T-helper 2 cell treated with Interferon-gamma antibody and Interleukin-4, amounts not matched to agents 100 ng/mL and 5 ng/mL, for 36 hours (primary cell): ENCODE results near the gene HOXA10. TPM values are rescaled to one million over a fixed set of nuclear protein-coding genes. Genes with fewer than 3 reads are reported as not detected.

Source experiments
- intact Hi-C: fragments of 100-400 bp; cut with micrococcal nuclease; formaldehyde crosslinking; loops from one replicate; pipeline ENCODE4 v1.15.1; 2023
- total RNA-seq: library from RNA; stranded (reverse); gene quantifications from 2 replicates; pipeline ENCODE4 v1.2.3, GENCODE V29; 2022

HOXA10 gene
- total RNA-seq, 1 donor from 2014 or later = not detected

GRCh38 chr7:27203964-27204594 is 30.0 kb upstream of the HOXA10 start:
- intact Hi-C loops = loop anchor here (2.0 kb wide), 1 partner anchor 19 kb away; the partner anchor contains the start of gene HOXA11

GRCh38 chr7:27203365-27203953 is 29.3 kb upstream of the HOXA10 start:
- intact Hi-C loops = no loop called here

GRCh38 chr7:27202862-27203134 is 28.7 kb upstream of the HOXA10 start:
- intact Hi-C loops = no loop called here

- intact Hi-C loops = no loop called here
These were observed 28.1 kb upstream of the HOXA10 start for GRCh38 chr7:27202018-27202861.

GRCh38 chr7:27201580-27202017 is 27.5 kb upstream of the HOXA10 start:
- intact Hi-C loops = no loop called here

- intact Hi-C loops = no loop called here
These were observed 26.9 kb upstream of the HOXA10 start for GRCh38 chr7:27200761-27201579.

GRCh38 chr7:27199849-27200760 is 26.0 kb upstream of the HOXA10 start, which contains the start of gene HOXA13:
TSS of gene HOXA13 (minus strand) at chr7:27200091. CDS start at chr7:27200077, 14 bp downstream.
- intact Hi-C loops = loop anchor here (5.0 kb wide), 4 partner anchors 42 to 897 kb away; partner anchors contain the start of gene EVX1

- intact Hi-C loops = loop anchor here (5.0 kb wide), 4 partner anchors 43 to 898 kb away; partner anchors contain the start of gene EVX1
These were observed 25.0 kb upstream of the HOXA10 start for GRCh38 chr7:27198871-27199801.

- intact Hi-C loops = loop anchor here (5.0 kb wide), 4 partner anchors 44 to 899 kb away; partner anchors contain the start of gene EVX1
These were observed 24.2 kb upstream of the HOXA10 start for GRCh38 chr7:27198138-27198841.

- intact Hi-C loops = loop anchor here (2.0 to 5.0 kb wide), 5 partner anchors 33 to 900 kb away; partner anchors contain the start of genes EVX1 and HOXA9
These were observed 23.3 kb upstream of the HOXA10 start for GRCh38 chr7:27197137-27198042.

GRCh38 chr7:27196287-27196767 is 22.2 kb upstream of the HOXA10 start:
- intact Hi-C loops = loop anchor here (1.0 to 5.0 kb wide), 8 partner anchors 32 to 901 kb away; partner anchors contain the start of genes EVX1 and HOXA9

GRCh38 chr7:27194686-27195379 is 20.7 kb upstream of the HOXA10 start:
- intact Hi-C loops = loop anchor here (1.0 to 5.0 kb wide), 5 partner anchors 9 to 902 kb away; partner anchors contain the start of gene EVX1

- intact Hi-C loops = loop anchor here (1.0 kb wide), 1 partner anchor 8 kb away; no protein-coding TSS in a partner anchor
These were observed 19.9 kb upstream of the HOXA10 start for GRCh38 chr7:27194002-27194352.

GRCh38 chr7:27193335-27194001 is 19.3 kb upstream of the HOXA10 start:
- intact Hi-C loops = loop anchor here (1.0 kb wide), 1 partner anchor 7 kb away; no protein-coding TSS in a partner anchor

GRCh38 chr7:27192546-27193334 is 18.6 kb upstream of the HOXA10 start:
- intact Hi-C loops = no loop called here
